ENCODE measurements around the gene MAGEB10. TPM values are rescaled to one million over a fixed set of nuclear protein-coding genes. Genes with fewer than 3 reads are reported as not detected.
"Not testable (repeated sequence)": the region's sequence is repeated elsewhere in the genome, so short reads cannot be mapped to it uniquely, and the experiment has no call there.

MAGEB10 gene
- polyA plus RNA-seq, 1 donor (not counting 4 experiments of a cell fraction or from before 2014, with no cell fraction given), result not detected

DNA sequence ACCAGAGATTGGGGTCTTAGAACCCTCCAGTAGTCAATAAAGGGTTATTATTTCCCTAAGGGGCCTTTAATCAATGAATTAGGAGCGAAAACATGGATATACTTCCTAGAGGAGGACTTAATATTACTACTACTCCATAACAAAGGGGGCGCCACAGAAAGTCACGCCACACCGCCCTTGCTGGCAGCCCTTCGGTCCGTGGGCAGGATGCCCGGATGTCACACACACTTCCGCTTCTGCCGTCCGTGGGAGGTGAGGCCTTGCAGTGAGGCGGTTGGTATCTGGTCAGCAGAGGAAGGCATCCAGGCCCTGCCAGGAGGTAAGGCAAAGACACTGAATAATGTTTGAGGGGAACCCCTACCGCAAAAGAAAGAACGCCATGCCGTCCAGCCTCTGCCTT is 436 bp downstream of the MAGEB10 start:
- no peaks in the 10 kb centered on the region for H3K27me3 ChIP-seq (ENCODE audit: control insufficient read depth, extremely low read depth, insufficient read depth, low read length)
- TF ChIP-seq, protein P1, sequence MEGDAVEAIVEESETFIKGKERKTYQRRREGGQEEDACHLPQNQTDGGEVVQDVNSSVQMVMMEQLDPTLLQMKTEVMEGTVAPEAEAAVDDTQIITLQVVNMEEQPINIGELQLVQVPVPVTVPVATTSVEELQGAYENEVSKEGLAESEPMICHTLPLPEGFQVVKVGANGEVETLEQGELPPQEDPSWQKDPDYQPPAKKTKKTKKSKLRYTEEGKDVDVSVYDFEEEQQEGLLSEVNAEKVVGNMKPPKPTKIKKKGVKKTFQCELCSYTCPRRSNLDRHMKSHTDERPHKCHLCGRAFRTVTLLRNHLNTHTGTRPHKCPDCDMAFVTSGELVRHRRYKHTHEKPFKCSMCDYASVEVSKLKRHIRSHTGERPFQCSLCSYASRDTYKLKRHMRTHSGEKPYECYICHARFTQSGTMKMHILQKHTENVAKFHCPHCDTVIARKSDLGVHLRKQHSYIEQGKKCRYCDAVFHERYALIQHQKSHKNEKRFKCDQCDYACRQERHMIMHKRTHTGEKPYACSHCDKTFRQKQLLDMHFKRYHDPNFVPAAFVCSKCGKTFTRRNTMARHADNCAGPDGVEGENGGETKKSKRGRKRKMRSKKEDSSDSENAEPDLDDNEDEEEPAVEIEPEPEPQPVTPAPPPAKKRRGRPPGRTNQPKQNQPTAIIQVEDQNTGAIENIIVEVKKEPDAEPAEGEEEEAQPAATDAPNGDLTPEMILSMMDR (optimal IDR thresholded peaks at IDR 0.05 in 1 of 3, IDR thresholded peaks at IDR 0.05 in 1 of 3, conservative IDR thresholded peaks at IDR 0.05 in 1 of 3; ENCODE audit: extremely low read depth in 1 of 3, insufficient read depth in 2 of 3, low read length in 3 of 3), result no peak
- TF ChIP-seq EZH2 (IDR thresholded peaks at IDR 0.05; ENCODE audit: low read length), result no peak
- H4K20me1 ChIP-seq (ENCODE audit: control insufficient read depth, extremely low read depth, insufficient read depth, low read length), result no peaks in the 10 kb centered on the region
- H3K4me3 ChIP-seq (ENCODE audit: control insufficient read depth in 2 of 3, extremely low read depth in 1 of 3, insufficient read depth in 2 of 3, low read depth in 1 of 3, low read length in 3 of 3), result no peak overlapping the region
- H3K9me3 ChIP-seq (ENCODE audit: control insufficient read depth, low read depth, low read length), result no peaks in the 10 kb centered on the region
- H3K36me3 ChIP-seq (ENCODE audit: control insufficient read depth in 2 of 2, extremely low read depth in 1 of 2, insufficient read depth in 2 of 2, low read length in 2 of 2), result no peaks in the 10 kb centered on the region
- dilution Hi-C loops (cut with MboI; ENCODE audit: extremely low pct_ligation_motif_present, low sequenced_read_pairs), result no loop called here
- H3K4me1 ChIP-seq (ENCODE audit: control insufficient read depth, extremely low read depth, insufficient read depth, low read length), result no peaks in the 10 kb centered on the region
- H3K4me2 ChIP-seq (ENCODE audit: control insufficient read depth, extremely low read depth, insufficient read depth, low read depth, low read length), result no peak overlapping the region
- H3K27ac ChIP-seq (ENCODE audit: control insufficient read depth, insufficient read depth, low read length), result no peak overlapping the region
- H3K9me1 ChIP-seq (ENCODE audit: control insufficient read depth, extremely low read depth, insufficient read depth, low read length), result no peaks in the 10 kb centered on the region
- H3K79me2 ChIP-seq (ENCODE audit: control insufficient read depth, insufficient read depth, low read length), result no peaks in the 10 kb centered on the region
- DNase-seq (ENCODE audit: low read depth, low spot score) (no peak), FAIRE-seq (no peak)
- H3K9ac ChIP-seq (ENCODE audit: control insufficient read depth, extremely low read depth, insufficient read depth, low read length), result no peak overlapping the region
- no peak overlapping the region for H2AFZ ChIP-seq (ENCODE audit: control insufficient read depth, low read length)

DNA sequence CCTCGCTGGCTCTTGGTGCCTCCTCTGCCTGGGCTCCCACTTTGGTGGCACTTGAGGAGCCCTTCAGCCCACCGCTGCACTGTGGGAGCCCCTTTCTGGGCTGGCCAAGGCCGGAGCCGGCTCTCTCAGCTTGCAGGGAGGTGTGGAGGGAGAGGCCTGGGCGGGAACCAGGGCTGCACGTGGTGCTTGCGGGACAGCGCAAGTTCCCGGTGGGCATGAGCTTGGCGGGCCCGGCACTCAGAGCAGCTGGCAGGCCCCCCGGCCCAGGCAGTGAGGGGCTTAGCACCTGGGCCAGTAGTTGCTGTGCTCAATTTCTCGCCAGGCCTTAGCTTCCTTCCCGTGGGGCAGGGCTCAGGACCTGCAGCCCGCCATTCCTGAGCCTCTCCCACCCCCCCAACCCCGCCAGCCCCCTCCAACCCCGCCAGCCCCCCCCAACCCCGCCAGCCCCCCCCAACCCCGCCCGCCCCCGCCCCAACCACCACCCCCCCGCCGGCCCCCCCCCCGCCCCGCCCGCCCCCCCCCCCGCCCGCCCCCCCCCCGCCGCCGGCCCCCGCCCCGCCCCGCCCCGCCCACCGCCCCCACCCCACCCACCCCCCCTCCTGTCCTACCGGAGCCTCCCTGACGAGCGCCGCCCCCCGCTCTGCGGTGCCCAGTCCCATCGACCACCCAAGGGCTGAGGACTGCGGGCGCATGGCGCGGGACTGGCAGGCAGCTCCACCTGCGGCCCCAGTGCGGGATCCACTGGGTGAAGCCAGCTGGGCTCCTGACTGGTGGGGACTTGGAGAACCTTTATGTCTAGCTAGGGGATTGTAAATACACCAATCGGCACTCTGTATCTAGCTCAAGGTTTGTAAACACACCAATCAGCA is 1.4 kb downstream of the MAGEB10 start:
- H3K9me3 ChIP-seq (ENCODE audit: control insufficient read depth, low read depth, low read length); H3K36me3 ChIP-seq (ENCODE audit: control insufficient read depth in 2 of 2, extremely low read depth in 1 of 2, insufficient read depth in 2 of 2, low read length in 2 of 2); FAIRE-seq; DNase-seq (ENCODE audit: low read depth, low spot score); dilution Hi-C loops (cut with MboI; ENCODE audit: extremely low pct_ligation_motif_present, low sequenced_read_pairs); H3K4me3 ChIP-seq (ENCODE audit: control insufficient read depth in 2 of 3, extremely low read depth in 1 of 3, insufficient read depth in 2 of 3, low read depth in 1 of 3, low read length in 3 of 3); H3K79me2 ChIP-seq (ENCODE audit: control insufficient read depth, insufficient read depth, low read length); H3K27ac ChIP-seq (ENCODE audit: control insufficient read depth, insufficient read depth, low read length); H3K9ac ChIP-seq (ENCODE audit: control insufficient read depth, extremely low read depth, insufficient read depth, low read length); H4K20me1 ChIP-seq (ENCODE audit: control insufficient read depth, extremely low read depth, insufficient read depth, low read length); H3K4me2 ChIP-seq (ENCODE audit: control insufficient read depth, extremely low read depth, insufficient read depth, low read depth, low read length); H2AFZ ChIP-seq (ENCODE audit: control insufficient read depth, low read length); H3K4me1 ChIP-seq (ENCODE audit: control insufficient read depth, extremely low read depth, insufficient read depth, low read length); H3K27me3 ChIP-seq (ENCODE audit: control insufficient read depth, extremely low read depth, insufficient read depth, low read length); H3K9me1 ChIP-seq (ENCODE audit: control insufficient read depth, extremely low read depth, insufficient read depth, low read length): not testable (repeated sequence)

All from keratinocyte (primary cell).